A673 (cell line): ENCODE measurements around the gene GMDS.

ENCODE experiments used
- EZH2 ChIP-seq: fragments of 200-600 bp; sonication (generic); IDR thresholded peaks from 2 replicates; pipeline ENCODE4 v1.6.1; 2017; ENCODE audit warnings: borderline replicate concordance, low read depth, mild to moderate bottlenecking, mixed read lengths, antibody characterized with exemption, low read length; ENCODE audit not compliant: poor library complexity, severe bottlenecking
- TF ChIP-seq, protein P1 (sequence below): fragments of 300-800, 200-600 bp; sonication (generic); conservative IDR thresholded peaks from 2 replicates; pipeline ENCODE4 v1.5.1; 2017; ENCODE audit warnings: low read depth, mild to moderate bottlenecking, antibody characterized with exemption, low read length, moderate library complexity, mixed read lengths

DNA sequence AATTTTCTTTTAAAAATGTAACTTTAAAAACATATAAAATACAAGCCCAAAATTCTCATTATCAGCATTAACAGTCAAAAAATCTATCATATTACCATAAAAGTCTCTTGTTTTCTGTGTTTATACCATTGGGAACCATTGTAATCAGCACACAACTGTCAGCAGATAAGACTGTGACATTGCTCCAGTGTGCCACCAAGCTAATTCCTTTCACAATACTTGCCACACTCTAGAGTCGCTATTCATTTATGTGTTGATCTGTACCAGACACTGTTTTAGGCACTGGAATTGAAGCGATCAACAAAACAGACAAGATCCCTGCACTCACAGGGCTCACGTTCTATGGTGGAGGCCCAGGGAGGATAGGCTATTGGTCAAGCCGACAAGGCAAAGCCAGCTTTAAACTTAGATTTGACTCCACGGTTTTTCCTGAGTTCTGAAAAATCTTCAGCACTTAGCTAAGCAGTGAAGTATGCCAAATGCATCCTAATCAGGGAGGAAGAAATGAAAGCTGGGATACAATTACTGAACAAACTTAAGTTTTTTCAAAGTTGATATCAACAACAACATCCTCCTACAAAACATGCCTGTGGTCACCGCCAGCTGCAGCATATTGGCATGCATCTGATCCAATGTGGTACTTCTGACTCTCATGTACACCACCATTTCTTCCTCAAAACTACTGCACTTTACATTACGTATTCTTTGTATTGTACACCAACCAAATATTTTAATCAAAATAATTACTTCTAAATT, 60.5 kb downstream of the GMDS start:
- TF ChIP-seq, protein P1, sequence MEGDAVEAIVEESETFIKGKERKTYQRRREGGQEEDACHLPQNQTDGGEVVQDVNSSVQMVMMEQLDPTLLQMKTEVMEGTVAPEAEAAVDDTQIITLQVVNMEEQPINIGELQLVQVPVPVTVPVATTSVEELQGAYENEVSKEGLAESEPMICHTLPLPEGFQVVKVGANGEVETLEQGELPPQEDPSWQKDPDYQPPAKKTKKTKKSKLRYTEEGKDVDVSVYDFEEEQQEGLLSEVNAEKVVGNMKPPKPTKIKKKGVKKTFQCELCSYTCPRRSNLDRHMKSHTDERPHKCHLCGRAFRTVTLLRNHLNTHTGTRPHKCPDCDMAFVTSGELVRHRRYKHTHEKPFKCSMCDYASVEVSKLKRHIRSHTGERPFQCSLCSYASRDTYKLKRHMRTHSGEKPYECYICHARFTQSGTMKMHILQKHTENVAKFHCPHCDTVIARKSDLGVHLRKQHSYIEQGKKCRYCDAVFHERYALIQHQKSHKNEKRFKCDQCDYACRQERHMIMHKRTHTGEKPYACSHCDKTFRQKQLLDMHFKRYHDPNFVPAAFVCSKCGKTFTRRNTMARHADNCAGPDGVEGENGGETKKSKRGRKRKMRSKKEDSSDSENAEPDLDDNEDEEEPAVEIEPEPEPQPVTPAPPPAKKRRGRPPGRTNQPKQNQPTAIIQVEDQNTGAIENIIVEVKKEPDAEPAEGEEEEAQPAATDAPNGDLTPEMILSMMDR, result no peak
- TF ChIP-seq EZH2, result no peak
